ENCODE data around the gene FRMPD4.

FRMPD4 gene

DNA sequence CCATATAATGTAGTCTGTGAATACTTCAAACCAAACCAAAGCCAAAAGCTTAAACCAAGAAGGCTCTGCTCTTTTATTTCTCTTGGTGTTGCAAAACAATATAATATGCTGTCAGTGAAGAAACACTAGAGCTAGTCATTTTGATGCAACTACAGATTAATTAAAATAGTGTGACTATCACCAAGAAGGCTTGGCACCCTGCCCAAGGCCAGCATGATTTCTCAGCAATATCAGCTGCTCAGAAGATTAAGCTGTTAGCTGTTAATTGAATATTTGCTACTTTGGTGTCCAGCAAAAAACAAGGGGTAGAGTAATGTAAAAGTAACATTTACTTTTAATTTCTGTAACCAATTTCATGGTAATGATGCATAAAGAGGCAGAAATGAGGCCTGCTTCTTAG lies 548.1 kb downstream of the FRMPD4 start:
- no peak for DNase-seq (ENCODE audit: extremely low read depth, insufficient read length)
- Histone ChIP-seq H3K36me3 (ENCODE audit: control insufficient read depth, insufficient read depth, low read length) (no peaks in the 10 kb centered on the region), H3K27me3 (replicated peaks; ENCODE audit: control insufficient read depth, insufficient read depth, low read length) (no peaks in the 10 kb centered on the region; the same call in 1 of the 2 replicates), H3K4me3 (replicated peaks; ENCODE audit: low read depth, low read length) (no peak overlapping the region)
- TF ChIP-seq, protein P1, sequence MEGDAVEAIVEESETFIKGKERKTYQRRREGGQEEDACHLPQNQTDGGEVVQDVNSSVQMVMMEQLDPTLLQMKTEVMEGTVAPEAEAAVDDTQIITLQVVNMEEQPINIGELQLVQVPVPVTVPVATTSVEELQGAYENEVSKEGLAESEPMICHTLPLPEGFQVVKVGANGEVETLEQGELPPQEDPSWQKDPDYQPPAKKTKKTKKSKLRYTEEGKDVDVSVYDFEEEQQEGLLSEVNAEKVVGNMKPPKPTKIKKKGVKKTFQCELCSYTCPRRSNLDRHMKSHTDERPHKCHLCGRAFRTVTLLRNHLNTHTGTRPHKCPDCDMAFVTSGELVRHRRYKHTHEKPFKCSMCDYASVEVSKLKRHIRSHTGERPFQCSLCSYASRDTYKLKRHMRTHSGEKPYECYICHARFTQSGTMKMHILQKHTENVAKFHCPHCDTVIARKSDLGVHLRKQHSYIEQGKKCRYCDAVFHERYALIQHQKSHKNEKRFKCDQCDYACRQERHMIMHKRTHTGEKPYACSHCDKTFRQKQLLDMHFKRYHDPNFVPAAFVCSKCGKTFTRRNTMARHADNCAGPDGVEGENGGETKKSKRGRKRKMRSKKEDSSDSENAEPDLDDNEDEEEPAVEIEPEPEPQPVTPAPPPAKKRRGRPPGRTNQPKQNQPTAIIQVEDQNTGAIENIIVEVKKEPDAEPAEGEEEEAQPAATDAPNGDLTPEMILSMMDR (IDR thresholded peaks at IDR 0.05; ENCODE audit: insufficient read depth, low read length, poor library complexity, severe bottlenecking) = no peak

DNA sequence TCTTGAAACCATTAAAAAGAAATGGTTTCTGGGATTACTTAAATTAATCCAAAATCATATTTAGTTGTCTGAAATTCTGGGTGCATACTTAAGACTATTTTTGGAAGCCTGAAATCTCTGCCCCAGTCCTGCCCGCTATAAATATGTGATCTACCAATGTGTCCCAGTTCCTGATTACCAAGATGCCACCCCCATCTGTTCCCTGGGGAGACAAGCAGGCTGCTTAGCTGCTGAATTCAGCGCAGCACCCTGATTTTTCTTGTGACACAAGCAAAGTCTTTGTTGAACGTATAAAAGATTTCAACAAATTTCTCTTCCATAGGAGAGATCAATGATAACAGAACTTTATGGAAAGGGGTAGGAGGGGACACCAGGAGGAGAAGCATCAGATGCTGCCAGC lies 552.4 kb downstream of the FRMPD4 start:
- Histone ChIP-seq H3K36me3 (ENCODE audit: control insufficient read depth, insufficient read depth, low read length) (no peaks in the 10 kb centered on the region), H3K27me3 (replicated peaks; ENCODE audit: control insufficient read depth, insufficient read depth, low read length) (no peaks in the 10 kb centered on the region; the same call in 1 of the 2 replicates), H3K4me3 (replicated peaks; ENCODE audit: low read depth, low read length) (no peak overlapping the region)
- TF ChIP-seq, protein P1 (IDR thresholded peaks at IDR 0.05; ENCODE audit: insufficient read depth, low read length, poor library complexity, severe bottlenecking) = no peak
- DNase-seq (ENCODE audit: extremely low read depth, insufficient read length) = no peak

DNA sequence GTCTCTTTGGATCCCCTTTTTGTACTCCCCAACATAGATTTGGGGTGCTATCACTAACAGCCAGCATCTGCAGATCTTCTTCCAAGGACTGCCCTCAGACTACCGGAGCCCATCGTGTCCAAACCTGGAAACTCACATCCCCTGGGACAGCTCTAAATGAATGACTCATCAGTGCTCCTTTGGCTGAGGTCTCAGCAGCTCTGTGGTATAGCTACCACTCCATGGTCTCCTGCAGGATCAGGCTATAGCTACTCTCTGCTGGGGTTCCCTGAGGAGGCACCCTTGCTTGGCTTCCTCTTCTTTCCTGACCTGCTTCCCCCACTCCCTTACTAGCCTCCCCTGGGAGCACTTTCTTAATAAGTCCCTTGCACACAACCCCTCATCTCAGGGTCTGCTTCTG lies 555.5 kb downstream of the FRMPD4 start:
- TF ChIP-seq, protein P1 (IDR thresholded peaks at IDR 0.05; ENCODE audit: insufficient read depth, low read length, poor library complexity, severe bottlenecking) = no peak
- Histone ChIP-seq H3K4me3 (replicated peaks; ENCODE audit: low read depth, low read length) (no peak overlapping the region), H3K27me3 (replicated peaks; ENCODE audit: control insufficient read depth, insufficient read depth, low read length) (no peaks in the 10 kb centered on the region; the same call in 1 of the 2 replicates), H3K36me3 (ENCODE audit: control insufficient read depth, insufficient read depth, low read length) (no peaks in the 10 kb centered on the region)
- DNase-seq (ENCODE audit: extremely low read depth, insufficient read length) = no peak

DNA sequence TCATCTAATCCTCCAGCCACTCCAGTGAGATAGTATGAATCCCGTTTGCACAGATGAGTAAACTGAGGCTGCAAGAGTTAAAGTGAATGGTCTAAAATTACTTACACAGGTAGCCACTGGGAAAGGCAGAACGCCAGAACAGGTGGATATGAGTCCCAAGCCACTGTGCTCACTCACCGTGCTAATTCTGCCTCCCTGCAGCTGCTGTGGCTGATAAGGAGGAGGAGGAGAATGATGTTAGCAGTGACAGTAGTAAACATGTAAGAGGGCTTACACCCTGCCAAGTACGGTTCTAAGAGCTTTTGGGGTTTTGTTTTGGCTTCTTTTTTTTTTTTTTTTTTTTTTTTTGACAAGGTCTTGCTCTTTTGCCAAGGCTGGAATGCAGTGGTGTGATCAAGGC lies 562.5 kb downstream of the FRMPD4 start:
- H3K4me3 ChIP-seq (replicated peaks; ENCODE audit: low read depth, low read length) = no peak overlapping the region
- no peaks in the 10 kb centered on the region; the same call in 1 of the 2 replicates for H3K27me3 ChIP-seq (replicated peaks; ENCODE audit: control insufficient read depth, insufficient read depth, low read length)
- TF ChIP-seq, protein P1 (IDR thresholded peaks at IDR 0.05; ENCODE audit: insufficient read depth, low read length, poor library complexity, severe bottlenecking) = no peak
- DNase-seq (ENCODE audit: extremely low read depth, insufficient read length) = no peak
- H3K36me3 ChIP-seq (ENCODE audit: control insufficient read depth, insufficient read depth, low read length) = no peaks in the 10 kb centered on the region

DNA sequence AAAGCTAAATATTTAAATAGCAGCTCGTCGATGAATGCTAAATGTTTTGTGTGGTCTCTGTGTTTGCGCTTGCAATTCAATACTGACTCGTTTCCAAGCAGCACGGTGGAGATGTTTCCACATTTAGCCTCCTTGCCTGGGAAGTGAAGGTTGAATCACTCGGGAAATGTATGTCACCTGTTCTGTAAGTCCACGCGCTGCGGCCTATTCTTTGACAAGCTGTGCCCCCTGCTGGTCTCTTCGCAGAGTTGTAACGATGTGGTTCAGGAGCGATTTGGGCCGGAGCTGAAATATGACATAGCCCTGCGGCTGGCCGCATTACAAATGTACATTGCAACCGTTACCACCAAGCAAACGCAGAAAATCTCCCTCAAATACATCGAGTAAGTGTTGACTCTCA lies 563.4 kb downstream of the FRMPD4 start:
- DNase-seq (ENCODE audit: extremely low read depth, insufficient read length) = peak; percentile 6
- no peaks in the 10 kb centered on the region for H3K36me3 ChIP-seq (ENCODE audit: control insufficient read depth, insufficient read depth, low read length)
- TF ChIP-seq, protein P1 (IDR thresholded peaks at IDR 0.05; ENCODE audit: insufficient read depth, low read length, poor library complexity, severe bottlenecking) = peak; percentile 79
- H3K27me3 ChIP-seq (replicated peaks; ENCODE audit: control insufficient read depth, insufficient read depth, low read length) = no peaks in the 10 kb centered on the region; the same call in 1 of the 2 replicates
- no peak overlapping the region for H3K4me3 ChIP-seq (replicated peaks; ENCODE audit: low read depth, low read length)

DNA sequence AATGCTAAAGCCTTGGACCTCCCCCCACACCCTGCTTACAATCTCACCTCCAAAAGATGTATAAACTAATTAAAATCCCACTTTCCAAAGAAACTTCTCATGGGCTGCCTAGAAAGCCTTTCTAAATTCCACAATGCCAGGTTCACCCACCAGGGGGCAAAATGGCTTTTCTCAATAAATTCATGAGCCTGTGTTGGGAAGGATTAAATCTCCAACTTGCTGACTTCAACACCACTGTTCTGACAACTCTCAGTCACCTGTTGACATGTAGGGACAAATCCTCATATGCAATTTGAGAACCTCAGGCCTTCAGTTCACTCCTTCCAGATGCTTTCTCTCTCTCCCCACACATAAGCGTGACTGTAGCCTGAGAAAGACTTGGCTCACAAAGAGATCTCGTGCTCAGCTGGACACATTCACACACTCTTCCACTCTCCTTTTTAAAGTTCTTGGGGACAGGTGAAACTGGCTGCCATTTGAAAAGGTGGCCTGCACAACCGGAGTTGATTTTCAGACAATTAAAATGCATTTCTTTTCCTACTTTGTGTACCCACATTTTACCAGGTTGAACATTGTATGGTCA lies 564.3 kb downstream of the FRMPD4 start:
- Histone ChIP-seq H3K4me3 (replicated peaks; ENCODE audit: low read depth, low read length) (no peak overlapping the region), H3K27me3 (replicated peaks; ENCODE audit: control insufficient read depth, insufficient read depth, low read length) (no peaks in the 10 kb centered on the region; the same call in 1 of the 2 replicates), H3K36me3 (ENCODE audit: control insufficient read depth, insufficient read depth, low read length) (no peaks in the 10 kb centered on the region)
- TF ChIP-seq, protein P1 (IDR thresholded peaks at IDR 0.05; ENCODE audit: insufficient read depth, low read length, poor library complexity, severe bottlenecking) = peak; percentile 51
- no peak for DNase-seq (ENCODE audit: extremely low read depth, insufficient read length)

All from GM06990 (cell line).